ENCODE measurements around the gene FOSL2. TPM values are rescaled to one million over a fixed set of nuclear protein-coding genes. Genes with fewer than 3 reads are reported as not detected.

The FOSL2 gene
- total and polyA plus RNA-seq, 10 donors, result 3.2 to 134 (median 91.2) TPM

DNA sequence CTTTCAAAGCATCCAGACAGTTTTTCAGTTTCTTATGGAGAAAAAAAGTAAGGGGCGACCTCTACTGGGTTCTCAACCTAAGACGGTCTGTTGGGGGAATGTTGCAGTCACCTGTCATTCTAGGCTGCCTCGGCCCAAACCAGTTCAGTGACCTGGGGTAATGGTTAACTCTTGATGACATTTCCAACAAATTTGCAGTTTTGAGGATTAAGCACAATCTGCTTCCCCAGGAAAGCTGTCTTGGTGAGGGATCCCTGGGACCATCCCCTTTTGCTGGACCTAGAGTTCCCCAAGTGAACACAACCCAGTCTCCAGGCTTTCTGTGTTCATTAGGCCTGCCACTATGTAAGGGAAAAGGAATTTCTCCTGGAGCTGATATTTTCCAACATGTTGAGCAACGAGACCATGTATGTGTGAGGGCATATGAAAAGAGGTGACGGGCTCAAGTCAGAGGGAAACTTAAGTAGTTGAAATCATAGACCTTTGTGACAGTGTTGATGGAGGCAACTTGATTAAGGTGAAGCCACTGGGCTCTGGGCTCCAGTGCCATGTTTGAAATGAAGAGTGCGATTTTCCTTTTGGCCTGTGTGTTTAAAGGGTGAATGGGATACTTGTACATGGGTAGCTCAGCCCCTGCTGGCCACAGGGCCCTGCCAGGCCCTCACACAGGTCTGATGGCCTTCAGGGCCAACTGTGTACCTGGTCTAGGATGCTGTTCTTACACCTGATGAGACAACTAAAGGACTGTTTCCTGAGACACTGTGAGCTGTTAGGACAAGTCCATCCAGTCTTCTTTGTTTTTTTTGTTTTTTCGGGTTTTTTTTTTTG, 27.0 kb downstream of the FOSL2 start:
- DNase-seq, result no peak
- Histone ChIP-seq H3K27me3 (replicated peaks in 1 of 7) (no peaks in the 10 kb centered on the region), H3K4me1 (peaks cover 11 to 36% (median 20%) of the 10 kb centered on the region in 6 donors), H3K9me3 (no peaks in the 10 kb centered on the region), H3K36me3 (peaks cover 0 to 57% (median 10%) of the 10 kb centered on the region in 6 donors), H3K4me3 (no peak overlapping the region), H3K27ac (peak overlapping the region in 1 of 8 donors; percentile 45)
- WGBS, 5 donors, result 81 to 94% (median 91%) methylated on average over 6 to 7 of the region's 7 CpGs
- intact Hi-C loops (cut with DNase I; ENCODE audit: low total_unique reads), result no loop called here
- TF ChIP-seq POLR2A (IDR thresholded peaks at IDR 0.05) (no peak), POLR2AphosphoS5 (IDR thresholded peaks at IDR 0.05) (no peak)
- TF ChIP-seq, protein P1, sequence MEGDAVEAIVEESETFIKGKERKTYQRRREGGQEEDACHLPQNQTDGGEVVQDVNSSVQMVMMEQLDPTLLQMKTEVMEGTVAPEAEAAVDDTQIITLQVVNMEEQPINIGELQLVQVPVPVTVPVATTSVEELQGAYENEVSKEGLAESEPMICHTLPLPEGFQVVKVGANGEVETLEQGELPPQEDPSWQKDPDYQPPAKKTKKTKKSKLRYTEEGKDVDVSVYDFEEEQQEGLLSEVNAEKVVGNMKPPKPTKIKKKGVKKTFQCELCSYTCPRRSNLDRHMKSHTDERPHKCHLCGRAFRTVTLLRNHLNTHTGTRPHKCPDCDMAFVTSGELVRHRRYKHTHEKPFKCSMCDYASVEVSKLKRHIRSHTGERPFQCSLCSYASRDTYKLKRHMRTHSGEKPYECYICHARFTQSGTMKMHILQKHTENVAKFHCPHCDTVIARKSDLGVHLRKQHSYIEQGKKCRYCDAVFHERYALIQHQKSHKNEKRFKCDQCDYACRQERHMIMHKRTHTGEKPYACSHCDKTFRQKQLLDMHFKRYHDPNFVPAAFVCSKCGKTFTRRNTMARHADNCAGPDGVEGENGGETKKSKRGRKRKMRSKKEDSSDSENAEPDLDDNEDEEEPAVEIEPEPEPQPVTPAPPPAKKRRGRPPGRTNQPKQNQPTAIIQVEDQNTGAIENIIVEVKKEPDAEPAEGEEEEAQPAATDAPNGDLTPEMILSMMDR (IDR thresholded peaks at IDR 0.05 in 8 of 11, conservative IDR thresholded peaks at IDR 0.05 in 3 of 11), result no peak

DNA sequence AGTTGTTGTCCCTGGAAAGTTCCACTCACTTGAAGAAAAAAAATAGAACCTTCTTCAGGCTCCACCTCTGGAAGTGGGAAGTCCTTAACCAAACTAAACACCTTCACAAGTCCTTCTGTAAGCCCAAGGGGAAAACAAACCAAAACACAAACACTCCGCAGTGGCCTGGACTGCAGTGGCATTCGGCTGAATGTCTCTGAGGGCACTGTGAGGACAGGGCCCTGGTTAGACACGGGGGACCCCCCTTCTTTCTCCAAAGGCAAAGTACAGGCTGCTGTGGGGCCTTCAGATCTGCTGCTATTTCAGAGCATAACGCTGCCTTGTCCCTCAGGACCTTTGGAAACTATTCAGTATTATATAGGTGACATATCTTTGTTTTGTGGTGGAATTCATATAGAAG, 28.1 kb downstream of the FOSL2 start:
- no peaks in the 10 kb centered on the region for H3K27me3 ChIP-seq (replicated peaks in 1 of 7)
- peak overlapping the region in 1 of 8 donors; percentile 10 for H3K27ac ChIP-seq
- H3K36me3 ChIP-seq, result peaks cover 0 to 47% (median under 1%) of the 10 kb centered on the region in 6 donors
- H3K9me3 ChIP-seq, result no peaks in the 10 kb centered on the region
- H3K4me3 ChIP-seq, result no peak overlapping the region
- peaks cover 14 to 36% (median 29%) of the 10 kb centered on the region in 6 donors for H3K4me1 ChIP-seq
- no peak for DNase-seq
- intact Hi-C loops (cut with DNase I; ENCODE audit: low total_unique reads), result no loop called here
- TF ChIP-seq POLR2AphosphoS5 (IDR thresholded peaks at IDR 0.05) (peak in 1 of 3 donors; percentile 45), POLR2A (IDR thresholded peaks at IDR 0.05) (no peak)
- TF ChIP-seq, protein P1 (IDR thresholded peaks at IDR 0.05 in 8 of 11, conservative IDR thresholded peaks at IDR 0.05 in 3 of 11), result no peak
- WGBS, 5 donors, result 79 to 89% (median 85%) methylated on average over 4 of the region's 4 CpGs

- DNase-seq, result no peak
- TF ChIP-seq, protein P1 (IDR thresholded peaks at IDR 0.05 in 8 of 11, conservative IDR thresholded peaks at IDR 0.05 in 3 of 11), result no peak
- TF ChIP-seq POLR2A (IDR thresholded peaks at IDR 0.05) (no peak), POLR2AphosphoS5 (IDR thresholded peaks at IDR 0.05) (no peak)
- Histone ChIP-seq H3K4me3 (peak overlapping the region in 1 of 8 donors; percentile 13), H3K27me3 (replicated peaks in 1 of 7) (no peaks in the 10 kb centered on the region), H3K36me3 (peaks cover 0 to 25% (median 0%) of the 10 kb centered on the region in 6 donors), H3K27ac (peak overlapping the region; percentile 4 to 85 (median 81)), H3K9me3 (no peaks in the 10 kb centered on the region), H3K4me1 (peaks cover 14 to 43% (median 29%) of the 10 kb centered on the region in 6 donors)
- WGBS, 5 donors, result 57 to 70% (median 64%) methylated on average over 17 of the region's 17 CpGs
- intact Hi-C loops (cut with DNase I; ENCODE audit: low total_unique reads), result no loop called here
Observed at GRCh38 chr2:28422908-28423741, 30.5 kb downstream of the FOSL2 start.

All from spleen (tissue), 11 donors.